Nucleus accumbens (tissue), 56 donors: ENCODE results near the gene ZKSCAN5.
"Not testable (repeated sequence)": the region's sequence is repeated elsewhere in the genome, so short reads cannot be mapped to it uniquely, and the experiment has no call there.

ENCODE experiments used
- DNase-seq, 56 donors: peaks; one replicate each; lab custom pipeline; 2025; lab: John Stamatoyannopoulos, UW

ZKSCAN5 gene

DNA sequence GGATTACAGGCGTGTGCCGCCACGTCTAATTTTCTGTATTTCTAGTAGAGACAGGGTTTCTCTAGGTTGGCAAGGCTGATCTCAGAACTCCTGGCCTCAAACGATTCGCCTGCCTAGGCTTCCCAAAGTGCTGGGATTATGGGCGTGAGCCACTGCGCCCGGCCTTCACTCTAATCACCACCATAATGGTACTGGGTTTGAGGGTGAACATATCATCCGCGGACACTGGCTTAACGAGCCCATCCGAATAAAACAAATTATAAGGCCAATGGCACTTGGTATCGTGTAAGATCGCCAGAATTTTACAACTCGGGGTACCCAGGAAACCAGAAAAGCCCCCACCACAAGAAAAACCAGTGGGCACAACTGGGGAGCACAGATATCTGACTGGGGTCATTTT lies 46.9 kb downstream of the ZKSCAN5 start:
- DNase-seq: peak in 1 of 56 donors; percentile 9

GRCh38 chr7:99551767-99552463 lies 47.5 kb downstream of the ZKSCAN5 start, which contains the start of gene FAM200A:
FAM200A (minus strand) TSS chr7:99552114; CDS start chr7:99548407, 3,707 bp downstream.
- DNase-seq: peak; percentile 18 to 92 (median 82)

- DNase-seq: no peak
Observed at GRCh38 chr7:99553039-99553438, 48.6 kb downstream of the ZKSCAN5 start.

DNA sequence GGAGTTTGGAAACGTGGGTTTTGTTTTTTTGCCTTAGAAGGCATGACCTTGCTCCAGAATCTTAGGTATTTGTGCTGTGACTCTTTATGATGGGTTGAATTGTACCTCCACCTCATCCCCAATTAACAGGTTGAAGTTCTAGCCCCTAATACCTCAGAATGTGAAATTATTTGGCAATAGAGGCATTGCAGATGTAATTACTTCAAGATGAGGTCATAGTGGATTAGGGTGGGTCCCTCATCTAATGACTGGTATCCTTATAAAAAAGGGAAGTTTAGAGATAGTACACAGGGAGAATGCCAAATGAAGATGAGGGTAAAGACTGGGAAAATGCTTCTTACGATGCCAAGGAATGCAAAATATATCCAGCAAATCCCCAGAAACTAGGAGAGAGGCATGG lies 50.5 kb downstream of the ZKSCAN5 start:
- no peak for DNase-seq

- DNase-seq: no peak
Observed at GRCh38 chr7:99557196-99557607, 52.7 kb downstream of the ZKSCAN5 start.

- DNase-seq: peak in 5 of 56 donors; percentile 56 to 74 (median 71)
Observed at GRCh38 chr7:99557940-99558305, 53.5 kb downstream of the ZKSCAN5 start.

- peak in 55 of 56 donors; percentile 56 to 96 (median 87) for DNase-seq
Observed at GRCh38 chr7:99558306-99559174, 54.1 kb downstream of the ZKSCAN5 start, which contains the start of gene ZNF655. ZNF655 (plus strand) TSS chr7:99558642; CDS start chr7:99560560, 1,918 bp downstream.

DNA sequence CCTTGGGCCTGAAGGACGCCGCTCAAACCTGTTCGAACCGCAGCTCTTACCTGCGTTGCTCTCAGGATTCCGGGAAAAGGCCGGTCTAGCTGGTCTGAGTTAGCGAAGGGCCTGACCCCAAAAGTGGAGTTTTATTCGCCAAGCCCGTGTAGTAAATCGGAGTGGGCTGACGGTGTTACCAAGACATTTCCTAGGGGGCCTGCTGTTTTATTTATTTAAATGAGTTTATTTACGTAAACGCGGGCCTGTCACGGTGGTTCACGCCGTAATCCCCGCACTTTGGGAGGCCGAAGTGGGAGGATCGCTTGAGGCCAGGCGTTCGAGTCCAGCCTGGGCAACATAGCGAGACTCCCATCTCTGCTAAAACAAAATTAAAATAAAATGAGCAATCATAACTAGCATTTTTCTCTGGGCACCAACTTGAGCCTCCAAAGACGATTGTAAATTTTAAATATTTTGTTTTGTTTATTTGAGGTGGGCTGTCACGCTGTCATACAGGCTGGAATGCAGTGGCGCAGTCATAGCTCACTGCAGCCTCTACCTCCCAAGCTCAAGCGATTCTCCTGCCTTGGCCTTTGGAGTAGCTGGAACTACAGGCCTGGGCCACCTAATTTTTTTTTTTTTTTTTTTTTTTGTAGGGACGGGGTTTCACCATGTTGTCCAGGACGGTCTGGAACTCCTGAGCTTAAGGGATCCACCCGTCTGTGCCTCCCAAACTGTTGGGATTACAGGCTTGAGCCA lies 54.9 kb downstream of the ZKSCAN5 start:
- DNase-seq: peak in 1 of 56 donors; percentile 54

- no peak for DNase-seq
Observed at GRCh38 chr7:99560834-99561736, 56.6 kb downstream of the ZKSCAN5 start.

DNA sequence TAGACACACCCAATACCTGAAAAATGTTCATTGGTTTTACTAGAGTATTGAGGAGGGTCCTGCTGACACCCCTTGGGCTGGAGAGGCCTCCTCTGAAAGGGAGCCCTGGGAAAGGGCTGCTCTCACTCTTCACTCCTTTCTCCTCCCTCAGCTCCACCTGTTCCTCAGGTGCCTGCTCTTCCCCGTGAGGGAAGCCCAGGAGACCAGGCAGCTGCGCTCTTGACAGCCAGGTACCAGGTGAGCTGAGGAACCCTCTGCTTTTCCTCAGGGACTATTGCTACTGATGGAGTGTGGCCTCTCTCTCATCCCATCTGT lies 57.2 kb downstream of the ZKSCAN5 start:
- DNase-seq: no peak

- DNase-seq: no peak
Observed at GRCh38 chr7:99562114-99562784, 57.8 kb downstream of the ZKSCAN5 start.

- DNase-seq: peak in 22 of 56 donors; percentile 4 to 68 (median 27)
Observed at GRCh38 chr7:99562832-99563231, 58.4 kb downstream of the ZKSCAN5 start.

DNA sequence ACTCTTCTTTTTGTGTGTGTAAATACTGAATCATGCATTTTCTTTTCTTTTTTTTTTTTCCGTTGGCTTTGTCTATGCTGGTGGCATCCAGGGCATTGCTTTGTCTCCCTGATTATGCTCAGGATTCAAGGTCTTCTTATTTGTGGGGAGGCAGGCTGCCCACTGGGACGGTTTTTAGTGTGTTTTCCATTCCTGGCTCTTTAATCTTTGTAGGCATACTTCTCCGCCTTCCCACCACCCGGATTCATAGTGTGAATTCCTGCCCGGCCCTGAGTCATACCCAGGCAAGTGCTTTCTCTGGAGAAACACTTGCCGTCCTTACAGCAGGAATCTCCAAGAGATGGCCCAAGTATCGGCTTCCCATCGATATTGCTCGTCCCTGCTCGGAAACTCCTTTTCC lies 59.2 kb downstream of the ZKSCAN5 start:
- peak in 4 of 56 donors; percentile 3 to 22 (median 4) for DNase-seq

- not testable (repeated sequence) for DNase-seq
Observed at GRCh38 chr7:99568770-99569169, 64.3 kb downstream of the ZKSCAN5 start.

- no peak for DNase-seq
Observed at GRCh38 chr7:99571768-99572167, 67.3 kb downstream of the ZKSCAN5 start.

GRCh38 chr7:99573257-99573656 lies 68.8 kb downstream of the ZKSCAN5 start:
- DNase-seq: no peak

DNA sequence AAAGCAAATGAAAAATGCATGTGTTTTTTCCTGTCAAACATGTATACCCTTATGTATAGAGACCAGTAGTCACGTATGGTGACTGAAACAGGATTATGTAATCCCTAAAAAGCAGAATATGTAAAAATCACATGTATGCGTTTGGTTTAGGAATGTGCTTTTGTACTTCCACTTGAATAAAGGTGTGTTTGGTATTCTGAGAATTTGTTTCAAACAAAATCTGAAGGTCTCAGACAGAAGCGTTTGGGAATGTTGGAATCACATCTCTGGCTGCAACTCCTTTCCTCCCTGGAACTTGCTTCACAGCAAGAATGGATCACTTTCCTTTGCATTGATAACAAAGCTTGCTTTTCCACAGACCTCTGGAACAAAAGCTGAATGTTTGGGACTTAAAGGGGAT lies 71.8 kb downstream of the ZKSCAN5 start:
- DNase-seq: no peak

- peak in 1 of 56 donors; percentile 11 for DNase-seq
Observed at GRCh38 chr7:99579281-99579955, 75.0 kb downstream of the ZKSCAN5 start.
